Karpas-422 (cell line): ENCODE measurements around the gene C10orf67. TPM values are rescaled to one million over a fixed set of nuclear protein-coding genes. Genes with fewer than 3 reads are reported as not detected.

Source experiments
- DNase-seq: peaks from one replicate; pipeline ENCODE4 v3.0.0-alpha.2; 2015
- H2AFZ ChIP-seq: fragments of 200-600 bp; sonication (generic); 2 replicates; pipeline ENCODE4 v1.6.1; 2014; ENCODE audit warnings: antibody characterized with exemption, low read length, mixed read lengths
- H3K27ac ChIP-seq: fragments of 200-600 bp; sonication (generic); 2 replicates; pipeline ENCODE4 v1.5.1; 2014; ENCODE audit warnings: mild to moderate bottlenecking, low read length, moderate library complexity
- H3K27me3 ChIP-seq: fragments of 200-600 bp; sonication (generic); 2 replicates; pipeline ENCODE4 v1.6.1; 2014; ENCODE audit warnings: low read length, mixed read lengths
- H3K36me3 ChIP-seq: fragments of 200-600 bp; sonication (generic); 2 replicates; pipeline ENCODE4 v1.6.1; 2014; ENCODE audit warnings: low read length, mixed read lengths; ENCODE audit not compliant: insufficient read depth
- H3K4me1 ChIP-seq: fragments of 200-600 bp; sonication (generic); 2 replicates; pipeline ENCODE4 v1.6.1; 2014; ENCODE audit warnings: mild to moderate bottlenecking, low read length, mixed read lengths
- H3K4me2 ChIP-seq: fragments of 200-600 bp; sonication (generic); 2 replicates; pipeline ENCODE4 v1.6.1; 2014; ENCODE audit warnings: low read length, low read depth, mild to moderate bottlenecking; ENCODE audit not compliant: poor library complexity, severe bottlenecking
- H3K4me3 ChIP-seq: fragments of 200-600 bp; sonication (generic); 2 replicates; pipeline ENCODE4 v1.5.1; 2014; ENCODE audit warnings: mild to moderate bottlenecking, antibody characterized with exemption, low read length, mixed read lengths
- H3K79me2 ChIP-seq: fragments of 200-600 bp; sonication (generic); 2 replicates; pipeline ENCODE4 v1.6.1; 2014; ENCODE audit warnings: mild to moderate bottlenecking, low read length, mixed read lengths
- H3K9ac ChIP-seq: fragments of 200-600 bp; sonication (generic); 2 replicates; pipeline ENCODE4 v1.6.0; 2014; ENCODE audit warnings: low read length
- H3K9me2 ChIP-seq: fragments of 200-600 bp; sonication (generic), shearing (Covaris generic); replicated peaks from 2 replicates; pipeline ENCODE4 v1.6.0; 2014; ENCODE audit warnings: mild to moderate bottlenecking, low read length, moderate library complexity; ENCODE audit not compliant: insufficient read depth
- H3K9me3 ChIP-seq: fragments of 300-700, 200-600 bp; sonication (generic); 2 replicates; pipeline ENCODE4 v1.6.1; 2014; ENCODE audit warnings: low read length, mixed read lengths
- H4K20me1 ChIP-seq: fragments of 200-600 bp; sonication (generic); 2 replicates; pipeline ENCODE4 v1.6.1; 2014; ENCODE audit warnings: mild to moderate bottlenecking, antibody characterized with exemption, low read length, low read depth; ENCODE audit not compliant: insufficient read depth
- total RNA-seq: library from RNA; depleted of rRNA; stranded (reverse); fragments of >200 nt; shearing (Covaris generic); gene quantifications from 2 replicates; pipeline ENCODE4 v1.2.3, GENCODE V29; 2014; ENCODE audit warnings: low replicate concordance

C10orf67 gene
- total RNA-seq, 1 experiment from 2014 or later: not detected

- Histone ChIP-seq H3K4me2 (no peak overlapping the region), H3K9me2 (no peaks in the 10 kb centered on the region), H3K36me3 (no peaks in the 10 kb centered on the region), H3K4me1 (no peaks in the 10 kb centered on the region), H3K27me3 (no peaks in the 10 kb centered on the region), H3K4me3 (no peak overlapping the region), H3K9me3 (no peaks in the 10 kb centered on the region), H3K27ac (no peak overlapping the region), H4K20me1 (no peaks in the 10 kb centered on the region), H3K79me2 (no peaks in the 10 kb centered on the region), H2AFZ (no peak overlapping the region), H3K9ac (no peak overlapping the region)
- no peak for DNase-seq
These were observed 144.7 kb downstream of the C10orf67 start for GRCh38 chr10:23199768-23200511.

DNA sequence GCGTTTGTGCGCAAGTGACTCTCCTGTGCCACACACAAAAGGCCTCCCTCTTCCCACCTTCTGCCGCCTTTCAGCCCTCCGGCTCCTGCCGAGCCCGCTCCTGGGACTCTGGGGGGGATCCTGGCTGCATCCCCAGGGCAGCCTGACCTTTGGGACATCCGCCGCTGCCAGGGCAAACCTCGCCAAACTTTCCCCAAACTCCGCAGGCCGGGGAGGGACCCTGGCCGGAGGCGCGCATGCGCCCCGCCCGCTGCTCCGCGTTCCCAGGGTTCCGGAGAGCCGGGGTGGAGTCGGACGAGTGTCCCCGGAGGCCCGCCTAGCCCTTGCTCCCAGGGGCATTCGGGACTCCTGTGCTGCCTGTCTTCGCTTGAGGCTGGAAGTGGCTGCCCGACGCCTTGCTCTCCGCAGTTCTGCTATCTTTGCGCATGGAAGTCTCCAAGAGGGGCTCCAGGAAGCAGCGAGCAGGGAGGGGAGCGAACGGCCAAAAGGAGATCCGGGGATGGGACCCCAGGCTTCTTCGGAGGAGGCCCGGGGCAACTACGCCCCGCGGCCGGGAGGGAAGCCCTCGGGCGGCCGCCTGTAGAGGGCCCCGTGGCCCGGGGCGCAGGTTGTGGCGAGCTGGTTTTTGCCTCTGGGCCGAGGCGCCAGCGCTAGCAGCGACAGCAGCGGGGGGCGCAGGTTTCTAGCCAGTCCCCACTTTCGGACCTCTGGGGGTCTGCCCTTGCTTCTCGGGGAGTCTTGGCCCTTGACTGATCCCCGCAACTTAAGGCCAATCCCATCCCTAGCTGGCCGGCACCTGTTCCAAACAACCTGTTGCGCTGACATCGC, 145.4 kb downstream of the C10orf67 start:
- Histone ChIP-seq H4K20me1 (no peaks in the 10 kb centered on the region), H3K27me3 (no peaks in the 10 kb centered on the region), H3K36me3 (no peaks in the 10 kb centered on the region), H3K4me1 (no peaks in the 10 kb centered on the region), H3K4me3 (no peak overlapping the region), H3K79me2 (no peaks in the 10 kb centered on the region), H3K4me2 (no peak overlapping the region), H3K27ac (no peak overlapping the region), H3K9ac (no peak overlapping the region), H2AFZ (no peak overlapping the region), H3K9me3 (no peaks in the 10 kb centered on the region), H3K9me2 (no peaks in the 10 kb centered on the region)
- DNase-seq: no peak

GRCh38 chr10:23198610-23198939, 146.0 kb downstream of the C10orf67 start:
- no peak overlapping the region for H3K4me2 ChIP-seq
- H3K9ac ChIP-seq: no peak overlapping the region
- no peak overlapping the region for H3K4me3 ChIP-seq
- no peaks in the 10 kb centered on the region for H3K79me2 ChIP-seq
- no peak overlapping the region for H2AFZ ChIP-seq
- H3K9me2 ChIP-seq: no peaks in the 10 kb centered on the region
- H3K4me1 ChIP-seq: no peaks in the 10 kb centered on the region
- no peak for DNase-seq
- H3K36me3 ChIP-seq: no peaks in the 10 kb centered on the region
- no peaks in the 10 kb centered on the region for H3K27me3 ChIP-seq
- H4K20me1 ChIP-seq: no peaks in the 10 kb centered on the region
- H3K9me3 ChIP-seq: no peaks in the 10 kb centered on the region
- no peak overlapping the region for H3K27ac ChIP-seq

- Histone ChIP-seq H3K79me2 (no peaks in the 10 kb centered on the region), H3K9me3 (no peaks in the 10 kb centered on the region), H3K4me3 (no peak overlapping the region), H3K9ac (no peak overlapping the region), H3K36me3 (no peaks in the 10 kb centered on the region), H4K20me1 (no peaks in the 10 kb centered on the region), H3K4me1 (no peaks in the 10 kb centered on the region), H3K27ac (no peak overlapping the region), H3K4me2 (no peak overlapping the region), H2AFZ (no peak overlapping the region), H3K9me2 (no peaks in the 10 kb centered on the region), H3K27me3 (no peaks in the 10 kb centered on the region)
- no peak for DNase-seq
These were observed 147.2 kb downstream of the C10orf67 start for GRCh38 chr10:23197416-23197861.

DNA sequence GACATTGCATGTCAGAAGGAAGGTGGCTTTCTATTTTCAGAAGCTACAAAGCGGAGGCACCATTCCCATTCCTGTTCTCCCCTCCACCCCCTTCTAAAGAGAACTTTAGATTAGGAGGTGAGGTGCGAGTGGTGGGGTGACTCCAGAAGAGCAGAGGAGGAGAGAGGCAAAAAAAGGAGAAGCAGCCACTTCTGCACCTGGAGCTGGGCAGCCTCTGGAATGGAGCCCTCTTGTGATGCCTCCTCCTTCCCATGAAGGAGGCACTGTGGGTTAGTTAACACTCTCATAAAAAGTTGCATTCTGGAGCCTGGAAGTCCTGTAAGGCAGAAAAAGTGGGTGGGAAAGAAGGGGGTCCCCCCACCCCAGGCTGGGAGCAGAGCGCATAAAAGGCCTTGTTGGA, 147.7 kb downstream of the C10orf67 start:
- H3K9ac ChIP-seq: no peak overlapping the region
- H3K27me3 ChIP-seq: no peaks in the 10 kb centered on the region

GRCh38 chr10:23195846-23196600, 148.6 kb downstream of the C10orf67 start:
- Histone ChIP-seq H3K4me3 (no peak overlapping the region), H3K36me3 (no peaks in the 10 kb centered on the region), H3K9me3 (no peaks in the 10 kb centered on the region), H3K9me2 (no peaks in the 10 kb centered on the region), H3K9ac (no peak overlapping the region), H2AFZ (no peak overlapping the region), H3K4me1 (no peaks in the 10 kb centered on the region), H3K27me3 (no peaks in the 10 kb centered on the region), H4K20me1 (no peaks in the 10 kb centered on the region), H3K4me2 (no peak overlapping the region), H3K79me2 (no peaks in the 10 kb centered on the region), H3K27ac (no peak overlapping the region)
- DNase-seq: no peak

More for the DNA sequence above, 147.7 kb downstream of the C10orf67 start:
- Histone ChIP-seq H3K4me2 (no peak overlapping the region), H3K79me2 (no peaks in the 10 kb centered on the region), H3K36me3 (no peaks in the 10 kb centered on the region), H3K4me1 (no peaks in the 10 kb centered on the region), H3K9me2 (no peaks in the 10 kb centered on the region), H2AFZ (no peak overlapping the region), H3K4me3 (no peak overlapping the region), H3K27ac (no peak overlapping the region), H3K9me3 (no peaks in the 10 kb centered on the region), H4K20me1 (no peaks in the 10 kb centered on the region)
- no peak for DNase-seq

GRCh38 chr10:23194966-23195845, 149.4 kb downstream of the C10orf67 start:
- no peak overlapping the region for H3K4me3 ChIP-seq
- no peak for DNase-seq
- H2AFZ ChIP-seq: no peak overlapping the region
- no peaks in the 10 kb centered on the region for H3K9me3 ChIP-seq
- H3K36me3 ChIP-seq: no peaks in the 10 kb centered on the region
- no peak overlapping the region for H3K27ac ChIP-seq
- no peaks in the 10 kb centered on the region for H3K4me1 ChIP-seq
- H3K27me3 ChIP-seq: no peaks in the 10 kb centered on the region
- no peaks in the 10 kb centered on the region for H3K79me2 ChIP-seq
- no peaks in the 10 kb centered on the region for H4K20me1 ChIP-seq
- no peaks in the 10 kb centered on the region for H3K9me2 ChIP-seq
- no peak overlapping the region for H3K9ac ChIP-seq
- H3K4me2 ChIP-seq: no peak overlapping the region
